Stimulated activated CD8-positive, alpha-beta memory T cell treated with anti-CD3 and anti-CD28 coated beads, Interleukin-15, amount 100 ng/mL, for 4 hours (primary cell): Measurements from ENCODE around the gene LNP1.
"Not testable (repeated sequence)": the region's sequence is repeated elsewhere in the genome, so short reads cannot be mapped to it uniquely, and the experiment has no call there.

ENCODE experiments used
- DNase-seq, 2 donors: peaks; one replicate each; pipeline ENCODE4 v3.0.0-alpha.2; 2020; ENCODE audit warnings: low read depth in 2 of 2

Gene LNP1

GRCh38 chr3:100429187-100429716, 27.9 kb downstream of the LNP1 start:
- no peak for DNase-seq

- DNase-seq = no peak
Observed at GRCh38 chr3:100436951-100437350, 35.6 kb downstream of the LNP1 start.

GRCh38 chr3:100437721-100438622, 36.6 kb downstream of the LNP1 start:
- no peak for DNase-seq

- DNase-seq = no peak
Observed at GRCh38 chr3:100438623-100438974, 37.3 kb downstream of the LNP1 start.

GRCh38 chr3:100440895-100441294, 39.6 kb downstream of the LNP1 start:
- DNase-seq = no peak

- DNase-seq = no peak
Observed at GRCh38 chr3:100443690-100444089, 42.4 kb downstream of the LNP1 start.

GRCh38 chr3:100447067-100447466, 45.7 kb downstream of the LNP1 start:
- not testable (repeated sequence) for DNase-seq

- no peak for DNase-seq
Observed at GRCh38 chr3:100448079-100448478, 46.7 kb downstream of the LNP1 start.

GRCh38 chr3:100449214-100449613, 47.9 kb downstream of the LNP1 start:
- no peak for DNase-seq

- DNase-seq = no peak
Observed at GRCh38 chr3:100454677-100455076, 53.3 kb downstream of the LNP1 start.

- DNase-seq = no peak
Observed at GRCh38 chr3:100455841-100456550, 54.7 kb downstream of the LNP1 start.

GRCh38 chr3:100456745-100457144, 55.4 kb downstream of the LNP1 start:
- no peak for DNase-seq

- no peak for DNase-seq
Observed at GRCh38 chr3:100457811-100458210, 56.5 kb downstream of the LNP1 start.

GRCh38 chr3:100458814-100459213, 57.5 kb downstream of the LNP1 start:
- DNase-seq = no peak

GRCh38 chr3:100463002-100463401, 61.7 kb downstream of the LNP1 start:
- no peak for DNase-seq

- DNase-seq = no peak
Observed at GRCh38 chr3:100463646-100464155, 62.4 kb downstream of the LNP1 start.

GRCh38 chr3:100465892-100466777, 64.8 kb downstream of the LNP1 start:
- DNase-seq = no peak

GRCh38 chr3:100467133-100467532, 65.8 kb downstream of the LNP1 start:
- no peak for DNase-seq

- no peak for DNase-seq
Observed at GRCh38 chr3:100468676-100469075, 67.3 kb downstream of the LNP1 start.

- no peak for DNase-seq
Observed at GRCh38 chr3:100470951-100471350, 69.6 kb downstream of the LNP1 start.

GRCh38 chr3:100471444-100471843, 70.1 kb downstream of the LNP1 start:
- no peak for DNase-seq
